ENCODE results near the gene TRPM2. TPM values are rescaled to one million over a fixed set of nuclear protein-coding genes. Genes with fewer than 3 reads are reported as not detected.

Gene TRPM2
- total RNA-seq, 2 donors from 2014 or later = 10.7 to 25.6 TPM

DNA sequence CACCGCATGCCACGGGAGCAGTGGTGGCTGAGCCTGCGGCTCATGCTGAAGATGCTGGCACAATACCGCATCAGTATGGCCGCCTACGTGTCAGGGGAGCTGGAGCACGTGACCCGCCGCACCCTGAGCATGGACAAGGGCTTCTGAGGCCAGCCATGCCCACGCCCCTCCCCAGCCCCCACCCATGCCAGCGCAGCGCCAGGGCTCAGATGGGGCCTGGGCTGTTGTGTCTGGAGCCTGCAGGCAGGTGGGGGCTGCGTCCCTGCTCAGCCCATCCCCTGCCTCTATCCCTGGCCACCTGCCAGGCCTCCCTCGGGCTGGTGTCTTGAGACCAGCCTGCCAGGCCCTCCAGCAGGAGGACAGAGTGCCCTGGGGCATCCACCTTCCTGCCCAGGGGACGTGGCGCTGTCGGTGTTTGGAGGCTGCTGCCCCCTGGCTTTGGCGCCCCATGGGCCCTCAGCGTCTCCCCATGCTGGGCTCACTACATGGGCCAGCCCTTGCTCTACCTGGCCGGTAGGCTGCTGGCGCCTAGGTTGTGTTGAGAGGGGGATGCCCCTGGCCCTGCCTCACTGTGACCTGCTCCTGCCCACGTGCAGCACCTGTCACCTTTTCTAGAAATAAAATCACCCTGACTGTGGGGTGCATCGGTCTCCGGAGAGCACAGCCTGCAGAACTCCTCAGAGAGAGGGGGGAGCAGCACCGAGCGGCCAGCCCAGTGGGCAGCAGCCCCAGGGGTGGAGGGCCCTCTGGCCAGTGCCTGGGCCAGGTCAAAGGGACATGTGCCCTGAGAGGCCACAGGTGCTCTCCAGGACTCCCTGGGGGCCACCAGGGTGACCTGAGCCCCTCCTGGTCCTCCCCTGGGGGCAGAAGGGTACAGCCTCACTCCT, 26.5 kb upstream of the TRPM2 start:
- no peak overlapping the region for H3K4me3 Mint-ChIP-seq
- H3K27ac Mint-ChIP-seq = no peak overlapping the region
- H3K36me3 Mint-ChIP-seq (ENCODE audit: low read depth) = peaks cover 15% of the 10 kb centered on the region
- ATAC-seq (replicated peaks) = no peak
- H3K9me3 Mint-ChIP-seq = no peaks in the 10 kb centered on the region
- no peaks in the 10 kb centered on the region for H3K4me1 Mint-ChIP-seq
- H3K27me3 Mint-ChIP-seq = no peaks in the 10 kb centered on the region

DNA sequence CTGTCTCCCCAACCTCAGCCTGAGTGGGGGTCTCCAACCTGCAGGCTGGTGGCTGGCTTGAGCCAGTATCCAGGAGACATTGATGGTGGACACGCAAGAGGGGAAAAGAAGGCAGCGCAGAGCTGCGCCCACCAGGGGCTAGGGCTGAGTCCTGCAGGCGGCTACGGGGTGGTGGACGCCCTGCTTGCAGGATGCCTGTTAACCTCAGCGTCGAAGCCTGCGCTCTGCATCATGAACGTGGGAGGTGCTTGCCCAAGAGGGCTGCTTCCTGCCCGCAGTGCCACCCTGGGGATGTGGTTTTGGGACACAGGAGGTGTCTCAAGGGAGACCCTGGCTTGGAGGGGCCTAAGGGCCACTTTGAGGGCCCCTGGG, 25.8 kb upstream of the TRPM2 start:
- H3K36me3 Mint-ChIP-seq (ENCODE audit: low read depth) = peaks cover 15% of the 10 kb centered on the region
- no peaks in the 10 kb centered on the region for H3K9me3 Mint-ChIP-seq
- H3K27ac Mint-ChIP-seq = no peak overlapping the region
- no peak overlapping the region for H3K4me3 Mint-ChIP-seq
- H3K27me3 Mint-ChIP-seq = no peaks in the 10 kb centered on the region
- ATAC-seq (replicated peaks) = peak; percentile 7
- H3K4me1 Mint-ChIP-seq = no peaks in the 10 kb centered on the region

DNA sequence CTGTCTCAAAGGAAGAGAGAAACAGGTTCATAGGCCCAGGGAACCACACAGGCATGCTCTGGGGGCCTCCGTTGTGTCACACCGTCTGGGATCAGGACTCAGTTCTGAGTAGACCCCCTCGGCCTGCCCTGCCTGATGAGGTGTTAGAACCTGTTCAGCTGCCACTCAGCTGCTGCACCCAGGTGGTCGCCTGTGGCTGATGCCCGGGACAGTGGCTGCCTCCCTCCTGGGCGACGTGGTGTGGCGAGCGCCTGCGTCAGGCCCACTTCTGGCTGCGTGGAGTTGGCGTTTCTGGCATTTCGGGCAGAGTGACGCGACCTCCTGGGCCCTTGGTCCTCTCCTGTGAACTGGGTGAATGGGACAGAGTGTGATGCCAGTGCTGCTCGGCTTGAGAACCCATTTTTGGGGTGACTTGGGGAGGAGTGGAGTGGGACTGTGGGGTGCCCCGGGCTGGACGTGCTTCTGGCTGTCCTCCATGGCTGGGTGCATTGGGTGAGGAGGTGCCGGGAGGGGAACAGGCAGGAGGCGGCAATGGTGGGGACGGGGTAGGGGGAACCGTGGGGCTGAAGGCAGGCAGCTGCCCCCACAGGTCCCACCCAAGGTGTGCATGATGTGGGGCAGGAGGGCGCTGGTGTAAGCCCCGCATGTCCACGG, 25.1 kb upstream of the TRPM2 start:
- H3K36me3 Mint-ChIP-seq (ENCODE audit: low read depth) = peaks cover 7% of the 10 kb centered on the region
- no peaks in the 10 kb centered on the region for H3K27me3 Mint-ChIP-seq
- H3K4me3 Mint-ChIP-seq = no peak overlapping the region
- H3K27ac Mint-ChIP-seq = peak overlapping the region; percentile 56
- H3K4me1 Mint-ChIP-seq = no peaks in the 10 kb centered on the region
- H3K9me3 Mint-ChIP-seq = no peaks in the 10 kb centered on the region
- peak; percentile 6 for ATAC-seq (replicated peaks)

DNA sequence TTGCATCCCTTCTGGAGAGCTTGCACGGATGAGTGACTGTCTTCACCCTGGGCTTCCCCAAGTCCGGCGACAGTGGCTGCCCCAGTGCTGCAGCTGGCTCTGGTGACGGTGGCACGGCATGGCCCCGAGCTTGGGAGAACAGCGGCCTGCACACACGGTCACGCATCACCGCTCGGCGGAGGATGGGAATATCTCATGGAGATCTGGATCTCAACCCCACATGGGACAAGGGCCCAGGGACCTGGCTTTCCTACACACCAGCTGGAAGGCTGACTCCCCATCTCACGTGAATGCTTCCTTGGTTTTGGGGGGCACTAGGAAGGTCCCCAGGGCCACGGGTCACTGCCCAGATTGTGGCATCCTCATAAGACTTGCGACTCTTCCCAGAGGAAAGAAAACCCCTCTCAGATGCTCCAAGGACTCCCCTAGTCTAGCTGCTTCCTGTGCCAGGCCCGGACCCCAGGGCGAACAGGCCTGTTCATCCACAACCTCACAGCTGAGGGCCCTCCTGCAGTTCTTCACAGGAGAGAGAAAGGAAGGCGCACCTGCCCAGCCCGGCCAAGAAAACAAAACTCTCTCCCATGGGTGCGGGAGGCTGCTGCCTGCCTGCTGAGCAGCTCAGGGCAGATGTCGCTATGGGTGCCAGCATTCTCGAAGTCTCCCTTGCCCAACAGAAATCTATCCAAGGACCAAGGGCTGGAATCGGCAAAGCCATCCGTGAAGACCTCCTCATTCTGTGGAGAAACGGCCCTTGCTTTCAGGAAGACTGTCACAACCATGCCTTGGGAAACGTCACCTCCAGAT, 24.1 kb upstream of the TRPM2 start:
- no peaks in the 10 kb centered on the region for H3K9me3 Mint-ChIP-seq
- no peaks in the 10 kb centered on the region for H3K4me1 Mint-ChIP-seq
- H3K27me3 Mint-ChIP-seq = no peaks in the 10 kb centered on the region
- no peaks in the 10 kb centered on the region for H3K36me3 Mint-ChIP-seq (ENCODE audit: low read depth)
- ATAC-seq (replicated peaks) = no peak
- peak overlapping the region; percentile 56 for H3K27ac Mint-ChIP-seq
- H3K4me3 Mint-ChIP-seq = no peak overlapping the region

DNA sequence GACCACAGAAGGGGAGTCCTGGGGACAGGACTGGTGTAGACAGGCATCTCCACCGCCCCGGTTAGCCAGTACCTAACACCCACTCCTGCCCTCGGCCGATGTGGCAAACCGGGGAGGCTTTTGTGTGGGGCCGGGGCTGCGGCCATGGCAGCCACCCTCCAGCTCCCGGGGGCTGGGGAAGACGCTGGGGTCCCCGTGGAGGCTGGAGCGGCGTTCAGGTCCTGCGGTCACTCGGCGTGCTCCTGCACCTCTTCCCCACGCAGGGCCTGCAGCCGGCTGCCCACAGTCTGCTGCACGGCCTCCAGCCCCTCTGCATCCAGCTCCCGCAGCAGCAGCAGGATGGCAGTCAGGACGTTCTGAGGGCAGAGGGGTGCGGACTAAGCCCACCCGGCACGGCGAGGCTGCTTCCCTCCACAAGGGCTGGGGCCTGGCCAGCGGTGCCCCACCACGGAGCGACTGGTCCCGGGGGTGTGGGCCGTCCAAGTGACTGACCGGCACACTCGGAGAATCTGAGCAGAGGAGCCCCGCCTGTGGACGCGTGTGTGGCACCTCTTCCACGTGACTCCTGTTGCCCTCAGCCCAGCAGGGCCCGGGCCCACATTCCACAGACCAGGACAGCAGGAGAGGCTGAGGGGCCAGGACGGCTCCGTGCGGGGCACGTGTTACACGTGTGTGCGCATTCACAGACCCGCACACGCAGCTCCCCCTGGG, 23.3 kb upstream of the TRPM2 start:
- Mint-ChIP-seq H3K27me3 (no peaks in the 10 kb centered on the region), H3K36me3 (ENCODE audit: low read depth) (no peaks in the 10 kb centered on the region), H3K4me1 (no peaks in the 10 kb centered on the region), H3K4me3 (no peak overlapping the region), H3K27ac (no peak overlapping the region), H3K9me3 (no peaks in the 10 kb centered on the region)
- ATAC-seq (replicated peaks) = no peak

DNA sequence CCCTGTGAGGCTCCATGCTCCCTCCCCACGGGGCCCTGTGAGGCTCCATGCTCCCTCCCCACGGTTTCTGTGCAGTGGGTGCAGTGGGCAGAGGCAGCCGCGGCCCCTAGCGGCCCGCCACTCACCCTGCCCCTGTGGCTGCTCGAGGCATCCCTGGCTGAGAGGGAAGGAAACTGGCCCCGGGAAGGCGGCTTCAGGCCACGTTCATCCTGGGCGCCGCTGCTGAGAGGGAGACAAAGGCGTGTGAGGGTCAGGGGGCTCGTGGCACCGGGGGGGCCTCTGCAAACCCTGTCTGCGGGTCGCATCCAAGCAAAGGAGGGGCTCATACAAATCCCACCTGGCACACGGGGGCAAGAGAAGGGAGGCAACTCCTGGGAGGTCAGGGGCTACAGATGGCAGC, 22.7 kb upstream of the TRPM2 start:
- Mint-ChIP-seq H3K27me3 (no peaks in the 10 kb centered on the region), H3K36me3 (ENCODE audit: low read depth) (no peaks in the 10 kb centered on the region), H3K4me3 (no peak overlapping the region), H3K9me3 (no peaks in the 10 kb centered on the region), H3K4me1 (no peaks in the 10 kb centered on the region), H3K27ac (no peak overlapping the region)
- ATAC-seq (replicated peaks) = no peak

DNA sequence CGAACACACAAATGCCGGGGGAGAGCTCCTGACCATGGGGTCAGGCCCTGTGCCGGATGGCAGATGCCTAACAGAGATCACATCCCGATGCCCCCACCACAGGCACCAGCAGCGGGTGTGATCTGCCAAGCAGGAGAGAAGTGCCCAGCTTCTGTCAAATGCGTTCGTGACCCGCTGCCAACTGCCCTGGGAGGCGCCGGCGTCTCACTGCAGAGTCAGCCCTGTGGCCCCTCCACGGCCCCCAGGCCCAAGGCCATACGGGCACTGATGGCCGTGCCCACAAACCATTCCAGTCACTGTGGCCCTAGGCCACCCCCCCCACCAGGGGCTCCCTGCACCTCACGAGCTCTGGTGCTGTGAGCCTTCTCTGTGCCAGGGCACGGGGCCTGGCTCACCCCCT, 22.2 kb upstream of the TRPM2 start:
- no peaks in the 10 kb centered on the region for H3K4me1 Mint-ChIP-seq
- no peaks in the 10 kb centered on the region for H3K9me3 Mint-ChIP-seq
- H3K36me3 Mint-ChIP-seq (ENCODE audit: low read depth) = peaks cover under 1% of the 10 kb centered on the region
- H3K27ac Mint-ChIP-seq = no peak overlapping the region
- H3K27me3 Mint-ChIP-seq = no peaks in the 10 kb centered on the region
- ATAC-seq (replicated peaks) = no peak
- H3K4me3 Mint-ChIP-seq = no peak overlapping the region

DNA sequence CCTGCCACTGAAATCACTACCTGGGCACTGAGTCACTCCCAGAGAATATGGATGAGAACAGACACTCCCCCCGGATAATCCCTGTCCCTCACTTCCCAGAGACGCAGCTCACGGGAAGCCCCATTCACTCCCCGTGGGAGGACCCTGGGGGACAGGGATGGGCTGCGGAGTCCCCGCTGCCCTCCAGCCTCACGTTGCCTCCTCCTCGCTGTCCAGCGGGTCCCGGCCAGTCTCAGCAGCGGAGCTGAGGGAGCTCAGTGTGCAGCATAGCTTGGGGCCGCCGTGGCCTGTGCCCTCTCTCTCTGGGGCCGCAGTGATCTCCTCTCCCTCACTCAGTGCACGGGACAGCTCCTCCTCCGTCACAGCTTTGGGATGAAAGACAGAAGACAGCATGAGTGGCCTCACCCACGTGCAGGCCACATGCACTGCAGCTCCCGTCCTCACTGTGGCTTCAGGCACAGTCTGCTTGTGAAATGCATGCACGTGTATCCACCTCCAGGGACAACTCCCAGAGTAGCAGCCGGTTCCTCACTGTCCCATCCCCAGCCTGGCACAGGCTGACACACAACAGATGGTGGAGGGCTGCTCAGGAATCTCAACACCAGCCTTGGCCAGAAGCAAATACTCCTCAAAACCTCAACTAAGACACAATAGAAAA, 21.6 kb upstream of the TRPM2 start:
- Mint-ChIP-seq H3K27ac (peak overlapping the region; percentile 47), H3K9me3 (no peaks in the 10 kb centered on the region), H3K27me3 (no peaks in the 10 kb centered on the region), H3K36me3 (ENCODE audit: low read depth) (peaks cover 6% of the 10 kb centered on the region), H3K4me3 (no peak overlapping the region), H3K4me1 (no peaks in the 10 kb centered on the region)
- ATAC-seq (replicated peaks) = no peak

DNA sequence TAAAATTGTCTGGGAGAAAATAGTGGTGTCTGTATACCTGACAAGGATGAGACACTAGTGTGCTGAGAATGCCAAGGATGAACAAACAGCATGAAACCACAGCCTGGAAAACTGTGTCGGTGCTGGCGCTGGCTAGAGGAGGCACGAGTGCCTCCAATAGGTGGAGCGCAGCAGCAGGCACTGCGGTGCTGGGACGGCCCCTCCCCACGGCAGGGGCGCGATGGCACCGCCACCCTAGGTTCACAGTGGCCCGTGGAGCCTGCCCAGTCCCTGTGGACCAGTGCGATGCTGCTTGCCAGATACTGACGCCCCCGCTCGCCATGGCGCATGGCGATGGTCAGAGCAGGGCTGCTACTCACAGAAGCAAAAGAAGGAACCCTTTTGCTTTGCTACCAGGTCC, 21.0 kb upstream of the TRPM2 start:
- Mint-ChIP-seq H3K4me3 (no peak overlapping the region), H3K4me1 (no peaks in the 10 kb centered on the region), H3K27me3 (no peaks in the 10 kb centered on the region), H3K27ac (no peak overlapping the region), H3K9me3 (no peaks in the 10 kb centered on the region), H3K36me3 (ENCODE audit: low read depth) (peaks cover 12% of the 10 kb centered on the region)
- ATAC-seq (replicated peaks) = no peak

DNA sequence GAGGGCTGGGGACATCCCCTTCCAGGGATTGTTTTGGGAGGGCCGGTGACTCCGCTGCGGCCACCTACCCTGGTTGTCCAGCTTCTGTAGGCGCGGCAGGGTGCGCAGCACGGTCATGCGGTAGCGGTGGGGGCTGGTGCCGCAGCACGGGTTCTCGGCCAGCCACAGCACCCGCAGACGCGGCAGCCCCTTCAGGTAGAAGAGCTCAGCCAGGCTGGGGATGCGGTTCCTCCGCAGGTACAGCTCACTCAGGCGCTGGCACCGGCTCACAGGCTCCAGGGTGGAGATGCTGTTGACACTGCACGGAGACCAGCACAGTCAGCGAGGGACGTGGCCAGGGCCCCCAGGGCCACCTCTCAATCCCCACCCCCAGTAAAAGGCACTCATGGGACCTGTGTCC, 20.5 kb upstream of the TRPM2 start:
- Mint-ChIP-seq H3K27me3 (no peaks in the 10 kb centered on the region), H3K9me3 (no peaks in the 10 kb centered on the region), H3K4me3 (no peak overlapping the region), H3K4me1 (no peaks in the 10 kb centered on the region), H3K27ac (no peak overlapping the region), H3K36me3 (ENCODE audit: low read depth) (peaks cover 18% of the 10 kb centered on the region)
- no peak for ATAC-seq (replicated peaks)

DNA sequence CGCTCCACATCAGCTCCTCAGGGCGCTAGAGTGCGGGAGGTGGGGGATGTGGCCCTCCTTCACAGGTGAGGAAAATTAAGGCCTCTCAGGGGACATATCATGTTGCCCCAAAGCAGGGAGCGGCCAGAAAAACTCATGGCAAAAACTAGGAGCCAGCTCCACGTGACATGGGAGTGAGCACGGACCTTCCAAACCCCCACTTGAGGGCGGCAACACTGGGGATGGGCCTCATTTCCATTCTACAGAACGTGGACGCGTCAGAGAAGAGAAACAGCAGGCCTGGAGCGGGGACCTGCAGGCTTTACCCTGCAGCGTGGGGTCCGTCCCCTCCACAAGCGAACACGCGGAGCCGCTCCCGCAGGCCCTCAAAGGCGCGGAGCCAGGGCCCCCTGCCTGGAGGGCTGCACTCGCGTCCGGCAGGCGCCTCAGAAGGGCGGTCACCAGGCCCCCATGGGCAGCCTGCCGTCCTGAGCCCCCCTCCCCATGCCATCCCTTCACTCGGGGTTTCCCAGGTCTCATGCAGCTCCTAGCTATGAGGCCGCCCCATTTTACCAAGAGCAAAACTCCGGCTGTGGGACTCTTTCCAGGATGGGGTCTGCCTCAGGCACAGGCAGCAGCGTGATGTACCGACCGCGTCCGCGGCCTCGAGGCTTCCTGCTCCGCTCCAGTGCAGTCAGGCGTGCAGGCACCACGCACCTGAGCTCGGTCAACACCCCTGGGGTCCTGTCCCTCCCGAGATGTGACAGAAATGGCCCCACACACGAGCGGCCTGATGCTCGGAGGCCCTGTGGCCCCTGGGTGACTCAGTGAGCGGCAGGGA, 19.7 kb upstream of the TRPM2 start:
- Mint-ChIP-seq H3K9me3 (no peaks in the 10 kb centered on the region), H3K4me1 (no peaks in the 10 kb centered on the region), H3K27me3 (no peaks in the 10 kb centered on the region), H3K4me3 (no peak overlapping the region), H3K36me3 (ENCODE audit: low read depth) (peaks cover 18% of the 10 kb centered on the region), H3K27ac (no peak overlapping the region)
- ATAC-seq (replicated peaks) = no peak

DNA sequence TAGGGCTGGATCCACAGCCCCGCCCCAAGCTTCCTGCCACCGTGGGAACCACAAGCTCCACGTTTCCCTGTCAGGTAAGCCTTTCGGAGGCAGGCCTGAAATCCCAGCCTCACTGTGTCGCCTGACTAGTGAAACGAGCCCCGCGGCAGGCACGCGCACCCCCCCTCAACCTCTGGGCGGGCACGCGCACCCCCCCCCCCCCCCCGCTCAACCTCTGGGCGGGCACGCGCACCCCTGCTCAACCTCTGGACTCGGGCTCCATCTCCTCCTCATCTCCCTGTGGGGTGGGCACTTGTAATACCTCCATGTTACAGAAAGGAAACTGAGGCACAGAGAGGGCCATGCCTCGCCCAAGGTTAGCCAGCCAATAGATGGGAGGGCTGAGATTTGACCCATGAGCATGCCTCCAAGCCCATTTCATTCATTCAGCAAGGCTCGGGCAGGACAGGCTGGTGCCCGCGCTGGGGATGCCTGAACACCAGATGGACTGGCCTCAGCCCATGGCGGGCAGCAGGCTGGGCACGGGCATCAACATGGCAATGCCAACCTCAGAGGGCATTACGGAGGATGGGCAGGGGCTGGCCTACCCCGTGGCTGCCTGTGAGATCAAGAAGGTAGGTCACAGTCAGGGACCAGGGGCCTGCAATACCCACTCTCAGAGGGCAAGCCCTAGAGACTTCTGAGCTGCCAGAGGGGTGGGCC, 18.9 kb upstream of the TRPM2 start:
- Mint-ChIP-seq H3K36me3 (ENCODE audit: low read depth) (peaks cover 21% of the 10 kb centered on the region), H3K27ac (no peak overlapping the region), H3K4me3 (no peak overlapping the region), H3K9me3 (no peaks in the 10 kb centered on the region), H3K27me3 (no peaks in the 10 kb centered on the region), H3K4me1 (no peaks in the 10 kb centered on the region)
- no peak for ATAC-seq (replicated peaks)

All from activated T-helper 17 cell treated with anti-CD3 and anti-CD28 coated beads, Interleukin-2, amount 50 U/mL, for 72 hours (primary cell).